Left hindlimb (tissue), 1 donor: Measurements from ENCODE around the gene HTT-AS.
"Not testable (repeated sequence)": the region's sequence is repeated elsewhere in the genome, so short reads cannot be mapped to it uniquely, and the experiment has no call there.

Experiments used
- DNase-seq: peaks from one replicate; pipeline ENCODE4 v3.0.0-alpha.2; 2018

HTT-AS gene

DNA sequence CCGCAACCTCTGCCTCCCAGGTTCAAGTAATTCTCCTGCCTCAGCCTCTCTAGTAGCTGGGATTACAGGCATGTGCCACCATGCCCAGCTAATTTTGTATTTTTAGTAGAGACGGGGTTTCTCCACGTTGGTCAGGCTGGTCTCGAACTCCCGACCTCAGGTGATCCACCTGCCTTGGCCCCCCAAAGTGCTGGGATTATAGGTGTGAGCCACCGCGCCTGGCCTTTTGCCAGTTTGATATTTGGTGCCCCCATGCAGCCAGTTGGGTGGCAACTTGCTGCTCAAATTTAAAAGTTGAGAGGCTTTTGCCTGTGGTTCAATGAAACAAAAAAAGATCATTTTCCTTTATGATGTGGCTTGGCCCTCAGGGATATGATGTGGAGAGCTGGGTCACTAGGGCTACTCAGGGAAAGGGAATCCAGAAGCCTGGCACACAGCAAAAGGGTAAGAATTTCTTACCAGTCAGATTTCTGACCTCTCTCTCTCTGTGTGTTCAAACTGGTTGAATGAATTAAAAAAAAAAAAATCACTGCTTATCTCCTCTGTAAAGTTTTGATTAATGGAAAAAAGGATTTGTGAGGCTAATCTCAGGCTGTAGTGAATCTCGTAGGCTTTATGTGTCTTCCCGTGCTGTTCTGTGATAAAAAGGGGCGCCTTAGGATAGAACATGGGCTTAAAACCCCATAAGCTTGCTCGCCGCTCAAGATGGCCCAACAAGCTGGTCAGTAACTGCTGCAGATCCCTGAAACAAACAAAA, 23.0 kb downstream of the HTT-AS start:
- DNase-seq = not testable (repeated sequence)

GRCh38 chr4:3047464-3048286, 26.7 kb downstream of the HTT-AS start:
- no peak for DNase-seq

GRCh38 chr4:3046623-3047022, 27.7 kb downstream of the HTT-AS start:
- DNase-seq = no peak

DNA sequence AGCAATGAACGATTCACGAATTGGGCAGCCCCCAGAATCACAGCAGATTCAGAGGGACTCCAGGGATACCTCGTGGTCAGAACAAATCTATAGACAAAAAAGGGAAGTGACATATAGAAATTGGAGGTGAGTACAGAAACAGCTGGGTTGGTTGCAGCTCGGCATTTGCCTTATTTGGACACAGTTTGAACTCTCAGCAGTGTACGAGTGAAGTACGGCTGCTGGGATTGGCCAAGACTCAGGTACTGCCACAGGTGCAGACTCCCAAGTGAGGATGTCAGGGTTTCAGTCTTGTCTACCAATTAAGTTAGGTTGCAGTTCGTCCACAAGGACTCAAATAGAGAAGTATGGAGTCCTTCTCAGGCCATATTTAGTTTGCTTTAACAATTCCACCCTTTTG, 28.2 kb downstream of the HTT-AS start:
- no peak for DNase-seq

DNA sequence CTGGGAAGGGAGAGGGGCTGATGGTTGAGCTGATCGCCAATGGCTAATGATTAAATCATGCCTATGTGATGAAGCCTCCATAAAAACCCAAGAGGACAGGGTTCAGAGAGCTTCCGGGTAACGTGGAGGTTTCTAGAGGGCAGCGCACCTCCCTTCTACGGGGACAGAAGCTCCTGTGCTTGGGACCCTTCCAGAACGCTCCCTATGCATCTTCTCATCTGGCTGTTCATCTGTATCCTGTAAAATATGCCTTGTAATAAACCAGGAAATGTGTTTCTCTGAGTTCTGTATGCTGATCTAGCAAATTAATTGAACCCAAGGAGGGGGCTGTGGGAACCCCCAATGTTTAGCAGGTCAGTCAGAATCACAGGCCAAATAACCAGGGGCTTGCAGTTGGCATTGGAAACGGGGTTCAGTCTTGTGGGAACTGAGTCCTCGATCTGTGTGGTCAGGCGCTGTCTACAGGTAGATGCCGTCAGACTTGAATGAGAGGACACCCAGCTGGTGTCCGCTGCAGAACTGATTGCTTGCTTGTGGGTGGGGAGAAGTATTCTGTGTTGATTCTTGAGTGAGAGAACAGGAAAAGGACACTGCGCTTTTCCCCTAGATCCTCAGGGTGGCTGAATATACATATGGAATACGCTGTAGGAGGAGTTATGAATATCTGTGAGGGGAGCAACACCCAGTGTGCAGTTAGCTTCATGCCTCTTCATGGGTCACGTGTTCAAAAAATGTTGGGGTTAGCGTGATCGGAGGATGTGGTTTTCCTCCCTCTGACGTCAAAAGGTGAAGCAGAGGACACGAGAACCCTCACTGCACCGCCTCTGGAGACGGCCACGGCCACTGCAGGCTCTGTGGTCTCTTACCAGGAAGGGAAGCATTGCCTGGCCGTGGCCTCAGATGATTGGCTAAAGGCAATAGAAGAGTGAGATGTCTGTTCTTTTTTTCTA, 29.2 kb downstream of the HTT-AS start:
- DNase-seq = no peak

DNA sequence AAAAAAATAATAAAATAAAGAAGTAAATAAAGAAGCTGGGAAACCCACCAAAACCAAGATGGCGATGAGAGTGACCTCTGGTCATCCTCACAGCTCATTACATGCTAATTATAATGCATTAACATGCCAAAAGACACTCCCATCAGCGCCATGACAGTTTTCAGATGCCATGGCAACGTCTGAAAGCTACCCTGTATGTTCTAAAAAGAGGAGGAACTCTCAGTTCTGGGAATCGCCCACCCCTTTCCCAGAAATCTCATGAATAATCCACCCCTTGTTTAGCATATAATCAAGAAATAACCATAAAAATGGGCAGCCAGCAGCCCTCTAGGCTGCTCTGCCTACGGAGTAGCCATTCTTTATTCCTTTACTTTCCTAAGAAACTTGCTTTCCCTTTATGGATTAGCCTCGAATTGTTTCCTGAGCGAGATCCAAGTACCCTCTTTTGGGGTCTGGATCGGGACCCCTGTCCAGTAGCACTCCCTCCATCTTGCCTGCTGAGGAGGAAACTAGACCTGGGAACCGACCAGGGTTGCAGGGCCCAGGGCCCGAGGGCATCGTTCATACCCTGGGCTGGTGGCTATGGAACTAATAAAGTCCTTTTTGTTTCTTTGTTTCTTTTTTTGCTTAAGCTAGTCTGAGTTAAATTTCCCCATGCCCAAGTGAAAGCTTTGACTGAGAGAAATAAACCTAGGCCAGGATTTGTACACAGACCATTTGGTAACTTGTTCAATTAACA, 30.9 kb downstream of the HTT-AS start:
- DNase-seq = no peak

GRCh38 chr4:3042226-3042625, 32.1 kb downstream of the HTT-AS start:
- DNase-seq = no peak

- DNase-seq = peak; percentile 54
Measured at GRCh38 chr4:3041192-3042142, 32.9 kb downstream of the HTT-AS start.

DNA sequence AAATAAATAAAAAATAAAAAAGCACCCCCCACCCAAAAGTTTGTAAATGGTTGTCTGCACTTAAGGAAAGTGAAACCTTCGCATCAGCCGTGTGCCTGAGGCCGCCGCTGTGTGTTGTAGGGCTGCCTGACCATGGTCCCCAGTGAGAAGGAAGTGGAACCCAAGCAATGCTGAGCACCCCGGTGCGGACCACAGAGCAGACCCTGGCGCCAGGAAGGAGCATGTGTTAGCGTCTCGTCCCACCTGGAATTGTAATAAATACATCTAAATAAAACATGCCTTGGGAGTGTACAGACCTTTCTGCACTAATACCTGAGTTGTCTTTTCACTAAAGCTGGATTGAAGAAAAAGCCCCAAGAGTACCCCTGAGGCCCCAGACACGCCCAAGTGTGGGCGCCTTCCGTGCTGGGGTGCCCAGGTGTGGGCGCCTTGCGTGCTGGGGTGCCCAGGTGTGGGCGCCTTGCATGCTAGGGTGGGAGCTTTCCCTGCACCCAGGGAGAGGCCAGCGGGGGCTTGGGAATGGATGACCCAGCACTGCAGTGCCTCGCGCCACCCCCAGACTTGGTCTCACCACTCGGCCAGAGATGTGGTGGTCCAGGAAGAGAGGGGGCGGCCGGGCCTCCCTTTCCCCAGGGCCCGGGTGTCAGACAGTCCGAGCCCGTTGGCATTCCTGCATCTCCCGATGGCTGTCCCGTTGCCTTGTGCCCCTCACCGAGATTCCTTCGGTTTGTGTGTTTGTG, 33.7 kb downstream of the HTT-AS start:
- DNase-seq = no peak

DNA sequence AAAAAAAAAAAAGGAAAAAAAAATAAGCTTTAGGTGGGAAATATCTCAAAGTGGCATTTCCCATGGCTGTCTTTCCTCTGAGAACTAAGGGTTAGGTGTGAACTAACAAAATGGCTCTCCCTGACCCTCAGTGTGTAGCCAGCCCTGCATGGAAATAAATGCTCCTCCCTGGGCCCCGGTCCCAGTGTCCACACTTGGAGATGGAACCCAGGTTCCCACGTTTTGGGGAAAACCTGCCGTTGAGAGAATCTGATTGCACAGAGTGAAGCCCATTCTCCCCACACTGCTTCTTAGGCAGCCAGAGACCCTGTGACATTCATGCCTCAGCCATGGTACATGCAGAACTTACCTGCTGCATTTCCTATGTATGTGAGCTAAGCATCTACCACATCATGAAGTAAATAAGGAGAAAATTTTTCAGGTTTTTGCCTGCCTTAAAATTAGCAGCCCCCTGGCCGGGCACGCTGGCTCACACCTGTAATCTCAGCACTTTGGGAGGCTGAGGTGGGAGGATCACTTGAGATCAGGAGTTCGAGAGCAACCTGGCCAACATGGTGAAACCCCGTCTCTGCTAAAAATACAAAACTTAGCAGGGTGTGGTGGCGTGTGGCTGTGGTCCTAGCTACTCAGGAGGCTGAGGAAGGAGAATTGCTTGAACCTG, 34.5 kb downstream of the HTT-AS start:
- DNase-seq = no peak

GRCh38 chr4:3037957-3038461, 36.3 kb downstream of the HTT-AS start:
- DNase-seq = peak; percentile 60

DNA sequence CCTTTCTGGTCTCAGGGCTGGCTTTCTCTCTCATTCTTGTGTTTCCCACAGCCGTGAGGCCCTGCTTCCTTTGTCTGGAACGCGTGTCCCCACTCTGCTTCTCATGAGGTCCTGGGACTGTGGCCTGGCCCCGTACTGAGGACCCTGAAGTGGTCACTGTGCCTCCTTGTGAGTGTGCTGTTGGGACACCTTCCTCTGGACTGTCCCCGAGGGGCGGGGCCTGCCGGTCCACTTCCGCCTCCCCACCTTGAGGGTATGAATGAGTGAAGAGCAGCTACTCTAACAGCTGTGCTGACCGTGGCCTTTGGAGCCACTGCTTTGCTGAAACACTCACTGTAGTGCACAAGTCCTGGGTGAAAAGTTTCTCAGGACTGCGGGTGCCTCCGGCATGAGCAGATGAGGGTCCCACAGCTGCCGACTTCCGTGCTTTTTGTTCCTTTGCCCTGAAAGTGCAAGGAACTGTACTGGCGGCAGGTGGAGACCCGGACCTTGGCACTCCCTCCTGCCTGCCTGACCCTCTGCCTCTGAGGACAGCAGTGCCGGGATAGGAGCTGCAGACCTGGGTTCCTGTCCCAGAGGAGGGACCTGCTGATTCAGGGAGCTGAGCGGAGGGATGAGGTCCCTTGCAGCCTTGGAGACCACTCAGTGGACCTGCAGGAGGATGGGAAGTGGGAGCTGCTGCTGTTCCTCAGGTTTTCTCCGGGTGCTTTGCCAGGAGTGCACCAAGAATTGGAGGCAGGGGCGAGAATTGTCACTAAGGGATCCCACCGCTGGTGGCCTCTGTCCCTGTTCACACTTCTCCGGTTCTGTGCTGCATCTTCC, 38.0 kb downstream of the HTT-AS start:
- no peak for DNase-seq

GRCh38 chr4:3035674-3036073, 38.7 kb downstream of the HTT-AS start:
- DNase-seq = no peak

DNA sequence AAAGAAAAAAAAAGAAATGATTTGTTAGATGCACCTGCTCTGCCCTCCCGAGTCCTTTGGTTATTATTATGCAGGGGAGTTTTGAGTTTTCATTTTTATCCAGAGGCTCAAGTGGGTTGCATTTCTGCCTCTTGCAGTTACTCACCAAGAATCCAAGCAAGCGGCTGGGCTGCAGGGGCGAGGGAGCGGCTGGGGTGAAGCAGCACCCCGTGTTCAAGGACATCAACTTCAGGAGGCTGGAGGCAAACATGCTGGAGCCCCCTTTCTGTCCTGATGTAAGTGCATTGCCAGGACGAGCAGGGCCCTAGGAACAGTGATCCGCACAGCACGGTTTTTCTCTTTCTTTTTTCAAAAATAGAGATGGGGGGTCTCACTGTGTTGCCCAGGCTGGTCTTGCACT, 39.1 kb downstream of the HTT-AS start:
- DNase-seq = no peak

GRCh38 chr4:3034231-3034630, 40.1 kb downstream of the HTT-AS start:
- no peak for DNase-seq

GRCh38 chr4:3031357-3032082, 42.8 kb downstream of the HTT-AS start:
- DNase-seq = no peak

DNA sequence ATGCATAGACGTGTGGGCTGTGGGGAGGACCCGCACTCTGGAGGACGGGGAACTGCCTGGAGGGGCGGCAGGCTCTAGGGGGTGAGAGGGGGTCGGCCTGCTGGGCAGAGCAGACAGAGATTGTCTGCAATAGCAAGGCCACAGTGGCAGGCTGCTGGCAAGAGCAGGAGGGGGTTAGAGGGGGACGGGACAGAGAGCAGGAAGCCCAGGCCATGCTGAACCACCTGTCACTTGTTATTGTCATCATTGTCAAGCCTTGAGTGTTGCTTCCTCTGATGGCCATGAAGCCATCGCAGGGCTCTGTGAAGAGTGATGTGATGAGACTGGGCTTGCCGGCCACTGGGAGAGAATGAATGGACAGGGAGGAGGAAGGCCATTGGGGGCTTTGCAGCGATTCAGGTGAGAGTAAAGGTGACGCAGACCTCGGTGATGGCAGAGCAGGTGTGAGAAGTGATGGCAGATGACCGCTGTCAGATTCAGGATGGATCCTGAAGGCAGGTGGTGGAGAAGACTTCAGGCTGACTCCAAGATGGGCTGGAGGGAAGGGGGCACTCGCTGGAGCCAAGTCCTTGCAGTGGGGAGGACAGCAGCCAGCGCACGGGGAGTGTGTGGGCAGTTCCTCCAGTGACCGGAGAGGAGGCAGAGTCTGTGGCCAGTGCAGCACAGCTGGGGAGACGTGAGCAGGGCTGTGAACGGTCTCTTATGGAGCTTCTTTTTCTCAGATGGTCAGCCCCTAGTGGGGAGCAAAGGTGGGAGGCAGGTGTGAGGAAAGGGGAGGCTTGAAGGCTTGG, 43.6 kb downstream of the HTT-AS start:
- no peak for DNase-seq
